ENCODE results near the gene BEST2.

GRCh38 chr19:12759686-12760085, 8.1 kb downstream of the BEST2 start:
- TF ChIP-seq, protein P1, sequence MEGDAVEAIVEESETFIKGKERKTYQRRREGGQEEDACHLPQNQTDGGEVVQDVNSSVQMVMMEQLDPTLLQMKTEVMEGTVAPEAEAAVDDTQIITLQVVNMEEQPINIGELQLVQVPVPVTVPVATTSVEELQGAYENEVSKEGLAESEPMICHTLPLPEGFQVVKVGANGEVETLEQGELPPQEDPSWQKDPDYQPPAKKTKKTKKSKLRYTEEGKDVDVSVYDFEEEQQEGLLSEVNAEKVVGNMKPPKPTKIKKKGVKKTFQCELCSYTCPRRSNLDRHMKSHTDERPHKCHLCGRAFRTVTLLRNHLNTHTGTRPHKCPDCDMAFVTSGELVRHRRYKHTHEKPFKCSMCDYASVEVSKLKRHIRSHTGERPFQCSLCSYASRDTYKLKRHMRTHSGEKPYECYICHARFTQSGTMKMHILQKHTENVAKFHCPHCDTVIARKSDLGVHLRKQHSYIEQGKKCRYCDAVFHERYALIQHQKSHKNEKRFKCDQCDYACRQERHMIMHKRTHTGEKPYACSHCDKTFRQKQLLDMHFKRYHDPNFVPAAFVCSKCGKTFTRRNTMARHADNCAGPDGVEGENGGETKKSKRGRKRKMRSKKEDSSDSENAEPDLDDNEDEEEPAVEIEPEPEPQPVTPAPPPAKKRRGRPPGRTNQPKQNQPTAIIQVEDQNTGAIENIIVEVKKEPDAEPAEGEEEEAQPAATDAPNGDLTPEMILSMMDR (IDR thresholded peaks at IDR 0.05): no peak
- TF ChIP-seq POLR2AphosphoS5 (IDR thresholded peaks at IDR 0.05): no peak
